Measurements from ENCODE around the gene SBK2. TPM values are rescaled to one million over a fixed set of nuclear protein-coding genes. Genes with fewer than 3 reads are reported as not detected.
"Not testable (repeated sequence)": the region's sequence is repeated elsewhere in the genome, so short reads cannot be mapped to it uniquely, and the experiment has no call there.

SBK2 gene
- polyA plus RNA-seq, 4 donors = 0.06 TPM; not detected in 3

GRCh38 chr19:55504252-55504603 lies 32.7 kb downstream of the SBK2 start:
- Histone ChIP-seq H3K27me3 (ENCODE audit: control insufficient read depth in 3 of 3, insufficient read depth in 3 of 3, low read length in 3 of 3) (peaks cover 0 to 10% (median 0%) of the 10 kb centered on the region in 3 donors), H3K9me3 (ENCODE audit: control insufficient read depth in 2 of 2, insufficient read depth in 1 of 2, low read depth in 1 of 2, low read length in 1 of 2) (peaks cover 0 to 8% of the 10 kb centered on the region in 2 donors), H3K36me3 (ENCODE audit: control insufficient read depth in 3 of 3, insufficient read depth in 2 of 3, low read depth in 1 of 3, low read length in 3 of 3) (no peaks in the 10 kb centered on the region), H3K4me1 (ENCODE audit: control insufficient read depth in 3 of 3, insufficient read depth in 2 of 3, low read depth in 1 of 3, low read length in 2 of 3) (no peaks in the 10 kb centered on the region), H3K4me3 (ENCODE audit: low read depth in 1 of 3, low read length in 3 of 3) (peak overlapping the region in 1 of 3 donors; percentile 39), H3K27ac (ENCODE audit: low read depth in 1 of 3, low read length in 2 of 3) (no peak overlapping the region)
- WGBS, 3 donors = 24 to 29% (median 25%) methylated on average over 13 of the region's 13 CpGs
- no peak for FAIRE-seq
- DNase-seq = no peak

GRCh38 chr19:55503502-55504251 lies 33.3 kb downstream of the SBK2 start:
- H3K27ac ChIP-seq (ENCODE audit: low read depth in 1 of 3, low read length in 2 of 3) = peak overlapping the region in 2 of 3 donors; percentile 50 to 84
- no peaks in the 10 kb centered on the region for H3K4me1 ChIP-seq (ENCODE audit: control insufficient read depth in 3 of 3, insufficient read depth in 2 of 3, low read depth in 1 of 3, low read length in 2 of 3)
- WGBS, 3 donors = 12 to 19% (median 17%) methylated on average over 62 to 64 of the region's 64 CpGs
- H3K27me3 ChIP-seq (ENCODE audit: control insufficient read depth in 3 of 3, insufficient read depth in 3 of 3, low read length in 3 of 3) = peaks cover 0 to 10% (median 0%) of the 10 kb centered on the region in 3 donors
- peak; percentile 88 to 96 for DNase-seq
- H3K9me3 ChIP-seq (ENCODE audit: control insufficient read depth in 2 of 2, insufficient read depth in 1 of 2, low read depth in 1 of 2, low read length in 1 of 2) = peaks cover 0 to 8% of the 10 kb centered on the region in 2 donors
- H3K36me3 ChIP-seq (ENCODE audit: control insufficient read depth in 3 of 3, insufficient read depth in 2 of 3, low read depth in 1 of 3, low read length in 3 of 3) = no peaks in the 10 kb centered on the region
- no peak for FAIRE-seq
- H3K4me3 ChIP-seq (ENCODE audit: low read depth in 1 of 3, low read length in 3 of 3) = peak overlapping the region in 2 of 3 donors; percentile 33 to 39

GRCh38 chr19:55503157-55503501 lies 33.8 kb downstream of the SBK2 start:
- 78 to 84% (median 80%) methylated on average over 17 of the region's 17 CpGs for WGBS, 3 donors
- FAIRE-seq (no peak), DNase-seq (no peak)
- Histone ChIP-seq H3K36me3 (ENCODE audit: control insufficient read depth in 3 of 3, insufficient read depth in 2 of 3, low read depth in 1 of 3, low read length in 3 of 3) (no peaks in the 10 kb centered on the region), H3K4me3 (ENCODE audit: low read depth in 1 of 3, low read length in 3 of 3) (no peak overlapping the region), H3K27me3 (ENCODE audit: control insufficient read depth in 3 of 3, insufficient read depth in 3 of 3, low read length in 3 of 3) (peaks cover 0 to 8% (median 0%) of the 10 kb centered on the region in 3 donors), H3K4me1 (ENCODE audit: control insufficient read depth in 3 of 3, insufficient read depth in 2 of 3, low read depth in 1 of 3, low read length in 2 of 3) (no peaks in the 10 kb centered on the region), H3K27ac (ENCODE audit: low read depth in 1 of 3, low read length in 2 of 3) (no peak overlapping the region), H3K9me3 (ENCODE audit: control insufficient read depth in 2 of 2, insufficient read depth in 1 of 2, low read depth in 1 of 2, low read length in 1 of 2) (peaks cover 0 to 8% of the 10 kb centered on the region in 2 donors)

- FAIRE-seq (no peak), DNase-seq (no peak)
- Histone ChIP-seq H3K36me3 (ENCODE audit: control insufficient read depth in 3 of 3, insufficient read depth in 2 of 3, low read depth in 1 of 3, low read length in 3 of 3) (no peaks in the 10 kb centered on the region), H3K4me1 (ENCODE audit: control insufficient read depth in 3 of 3, insufficient read depth in 2 of 3, low read depth in 1 of 3, low read length in 2 of 3) (no peaks in the 10 kb centered on the region), H3K27ac (ENCODE audit: low read depth in 1 of 3, low read length in 2 of 3) (no peak overlapping the region), H3K9me3 (ENCODE audit: control insufficient read depth in 2 of 2, insufficient read depth in 1 of 2, low read depth in 1 of 2, low read length in 1 of 2) (peaks cover 0 to 8% of the 10 kb centered on the region in 2 donors), H3K27me3 (ENCODE audit: control insufficient read depth in 3 of 3, insufficient read depth in 3 of 3, low read length in 3 of 3) (peaks cover 0 to 8% (median 0%) of the 10 kb centered on the region in 3 donors), H3K4me3 (ENCODE audit: low read depth in 1 of 3, low read length in 3 of 3) (no peak overlapping the region)
- 72 to 84% (median 81%) methylated on average over 9 of the region's 9 CpGs for WGBS, 3 donors
Measured at GRCh38 chr19:55502197-55502952, 34.6 kb downstream of the SBK2 start.

- H3K4me3 ChIP-seq (ENCODE audit: low read depth in 1 of 3, low read length in 3 of 3) = no peak overlapping the region
- peaks cover 0 to 4% (median 0%) of the 10 kb centered on the region in 3 donors for H3K27me3 ChIP-seq (ENCODE audit: control insufficient read depth in 3 of 3, insufficient read depth in 3 of 3, low read length in 3 of 3)
- no peaks in the 10 kb centered on the region for H3K36me3 ChIP-seq (ENCODE audit: control insufficient read depth in 3 of 3, insufficient read depth in 2 of 3, low read depth in 1 of 3, low read length in 3 of 3)
- no peaks in the 10 kb centered on the region for H3K4me1 ChIP-seq (ENCODE audit: control insufficient read depth in 3 of 3, insufficient read depth in 2 of 3, low read depth in 1 of 3, low read length in 2 of 3)
- no peak overlapping the region for H3K27ac ChIP-seq (ENCODE audit: low read depth in 1 of 3, low read length in 2 of 3)
- H3K9me3 ChIP-seq (ENCODE audit: control insufficient read depth in 2 of 2, insufficient read depth in 1 of 2, low read depth in 1 of 2, low read length in 1 of 2) = peaks cover 0 to 8% of the 10 kb centered on the region in 2 donors
- no peak for DNase-seq
- no peak for FAIRE-seq
- 92 to 94% (median 93%) methylated on average over 21 to 26 of the region's 26 CpGs for WGBS, 3 donors
Measured at GRCh38 chr19:55500368-55500952, 36.5 kb downstream of the SBK2 start.

GRCh38 chr19:55498246-55498840 lies 38.6 kb downstream of the SBK2 start:
- Histone ChIP-seq H3K4me1 (ENCODE audit: control insufficient read depth in 3 of 3, insufficient read depth in 2 of 3, low read depth in 1 of 3, low read length in 2 of 3) (no peaks in the 10 kb centered on the region), H3K4me3 (ENCODE audit: low read depth in 1 of 3, low read length in 3 of 3) (no peak overlapping the region), H3K36me3 (ENCODE audit: control insufficient read depth in 3 of 3, insufficient read depth in 2 of 3, low read depth in 1 of 3, low read length in 3 of 3) (no peaks in the 10 kb centered on the region), H3K27me3 (ENCODE audit: control insufficient read depth in 3 of 3, insufficient read depth in 3 of 3, low read length in 3 of 3) (peaks cover 0 to 11% (median 0%) of the 10 kb centered on the region in 3 donors), H3K9me3 (ENCODE audit: control insufficient read depth in 2 of 2, insufficient read depth in 1 of 2, low read depth in 1 of 2, low read length in 1 of 2) (peaks cover 0 to 3% of the 10 kb centered on the region in 2 donors), H3K27ac (ENCODE audit: low read depth in 1 of 3, low read length in 2 of 3) (no peak overlapping the region)
- FAIRE-seq (no peak), DNase-seq (no peak)
- WGBS, 3 donors = 28 to 46% (median 35%) methylated on average over 2 of the region's 2 CpGs

GRCh38 chr19:55497763-55498162 lies 39.2 kb downstream of the SBK2 start:
- Histone ChIP-seq H3K27me3 (ENCODE audit: control insufficient read depth in 3 of 3, insufficient read depth in 3 of 3, low read length in 3 of 3) (peaks cover 0 to 13% (median 0%) of the 10 kb centered on the region in 3 donors), H3K27ac (ENCODE audit: low read depth in 1 of 3, low read length in 2 of 3) (no peak overlapping the region), H3K4me1 (ENCODE audit: control insufficient read depth in 3 of 3, insufficient read depth in 2 of 3, low read depth in 1 of 3, low read length in 2 of 3) (no peaks in the 10 kb centered on the region), H3K36me3 (ENCODE audit: control insufficient read depth in 3 of 3, insufficient read depth in 2 of 3, low read depth in 1 of 3, low read length in 3 of 3) (no peaks in the 10 kb centered on the region), H3K4me3 (ENCODE audit: low read depth in 1 of 3, low read length in 3 of 3) (no peak overlapping the region), H3K9me3 (ENCODE audit: control insufficient read depth in 2 of 2, insufficient read depth in 1 of 2, low read depth in 1 of 2, low read length in 1 of 2) (no peaks in the 10 kb centered on the region)
- FAIRE-seq = no peak
- WGBS, 3 donors = 76 to 88% (median 87%) methylated on average over 13 of the region's 13 CpGs
- DNase-seq = no peak

- not testable (repeated sequence) for DNase-seq; H3K36me3 ChIP-seq (ENCODE audit: control insufficient read depth in 3 of 3, insufficient read depth in 2 of 3, low read depth in 1 of 3, low read length in 3 of 3); H3K4me3 ChIP-seq (ENCODE audit: low read depth in 1 of 3, low read length in 3 of 3); H3K4me1 ChIP-seq (ENCODE audit: control insufficient read depth in 3 of 3, insufficient read depth in 2 of 3, low read depth in 1 of 3, low read length in 2 of 3); H3K9me3 ChIP-seq (ENCODE audit: control insufficient read depth in 2 of 2, insufficient read depth in 1 of 2, low read depth in 1 of 2, low read length in 1 of 2); H3K27ac ChIP-seq (ENCODE audit: low read depth in 1 of 3, low read length in 2 of 3); FAIRE-seq
- WGBS, 3 donors = 75 to 82% (median 79%) methylated on average over 10 of the region's 10 CpGs
- H3K27me3 ChIP-seq (ENCODE audit: control insufficient read depth in 3 of 3, insufficient read depth in 3 of 3, low read length in 3 of 3) = peaks cover 0 to 19% (median 0%) of the 10 kb centered on the region in 3 donors
Measured at GRCh38 chr19:55496820-55497219, 40.1 kb downstream of the SBK2 start.

Measured in small intestine (tissue), 7 donors.